IMR-90 (cell line): ENCODE data around the gene DENND2C. TPM values are rescaled to one million over a fixed set of nuclear protein-coding genes. Genes with fewer than 3 reads are reported as not detected.

Source experiments
- ATAC-seq: fragments of 200-7000 bp; cut with Tn5 transposase; 2 replicates; pipeline ENCODE4 v1.9.1; 2020; ENCODE audit warnings: low read depth, mild to moderate bottlenecking, moderate library complexity
- BruUV-seq: library from RNA; stranded (reverse); fragments of 400-500 nt; replicated peaks from 2 replicates; lab custom pipeline; 2021; lab: Mats Ljungman, UMichigan
- CTCF ChIA-PET: fragments of 300-600 bp; formaldehyde crosslinking; extraction: SDS; loops from one replicate; lab custom pipeline; 2021; ENCODE audit warnings: antibody characterized with exemption; lab: Yijun Ruan, JAX
- POLR2A ChIA-PET: fragments of 300-600 bp; sonication (Branson Sonifier 250); formaldehyde crosslinking; loops from one replicate; lab custom pipeline; 2022; ENCODE audit warnings: antibody characterized with exemption; ENCODE audit not compliant: unreplicated experiment; lab: Charles Lee
- DNase-seq: peaks from one replicate; pipeline ENCODE4 v3.0.0; 2013
- H2AFZ ChIP-seq: replicated peaks from 2 replicates; pipeline ENCODE3; 2013; ENCODE audit warnings: low read length, mild to moderate bottlenecking; ENCODE audit not compliant: poor library complexity
- H2AK5ac ChIP-seq: 2 replicates; pipeline ENCODE4 v1.6.1; 2013; ENCODE audit warnings: low read depth, low read length, inconsistent platforms
- H2AK9ac ChIP-seq: replicated peaks from 2 replicates; pipeline ENCODE3; 2013; ENCODE audit warnings: mild to moderate bottlenecking, low read depth, low read length, moderate library complexity; ENCODE audit not compliant: poor library complexity
- H2BK120ac ChIP-seq: 2 replicates; pipeline ENCODE4 v1.6.1; 2013; ENCODE audit warnings: low read depth, low read length, inconsistent platforms
- H2BK15ac ChIP-seq: 3 replicates; pipeline ENCODE4 v1.6.1; 2013; ENCODE audit warnings: low read depth, low read length, inconsistent platforms
- H2BK20ac ChIP-seq: 2 replicates; pipeline ENCODE4 v1.6.1; 2013; ENCODE audit warnings: low read depth, mild to moderate bottlenecking, inconsistent platforms, low read length, moderate library complexity
- H2BK5ac ChIP-seq: 2 replicates; pipeline ENCODE4 v1.6.1; 2013; ENCODE audit warnings: mild to moderate bottlenecking, low read depth, low read length, inconsistent platforms; ENCODE audit not compliant: poor library complexity, severe bottlenecking
- H3K14ac ChIP-seq: replicated peaks from 2 replicates; pipeline ENCODE4 v1.6.1; 2013; ENCODE audit warnings: low read depth, low read length, inconsistent platforms
- H3K18ac ChIP-seq: 2 replicates; pipeline ENCODE4 v1.6.1; 2013; ENCODE audit warnings: low read depth, low read length, control low read depth
- H3K23ac ChIP-seq: 2 replicates; pipeline ENCODE4 v1.6.1; 2013; ENCODE audit warnings: low read depth, low read length, inconsistent platforms
- H3K27ac ChIP-seq: 2 replicates; pipeline ENCODE4 v1.5.1; 2013; ENCODE audit warnings: mild to moderate bottlenecking, control low read depth, low read length; ENCODE audit not compliant: insufficient read depth
- H3K27me3 ChIP-seq: 2 replicates; pipeline ENCODE4 v1.6.1; 2013; ENCODE audit warnings: low read length; ENCODE audit not compliant: control insufficient read depth, insufficient read depth
- H3K36me3 ChIP-seq: 2 replicates; pipeline ENCODE4 v1.6.1; 2013; ENCODE audit warnings: low read length, mixed read lengths; ENCODE audit not compliant: control insufficient read depth, insufficient read depth
- H3K4ac ChIP-seq: 2 replicates; pipeline ENCODE4 v1.6.1; 2013; ENCODE audit warnings: low read depth, low read length, inconsistent platforms
- H3K4me1 ChIP-seq: 2 replicates; pipeline ENCODE4 v1.6.1; 2013; ENCODE audit warnings: low read length, mixed read lengths; ENCODE audit not compliant: control insufficient read depth, insufficient read depth
- H3K4me2 ChIP-seq: 2 replicates; pipeline ENCODE4 v1.6.1; 2013; ENCODE audit warnings: low read depth, mild to moderate bottlenecking, control low read depth, low read length, moderate library complexity
- H3K4me3 ChIP-seq: 2 replicates; pipeline ENCODE4 v1.5.1; 2013; ENCODE audit warnings: low read depth, mild to moderate bottlenecking, control low read depth, low read length, moderate library complexity; ENCODE audit not compliant: insufficient read depth
- H3K56ac ChIP-seq: 2 replicates; pipeline ENCODE4 v1.6.1; 2013; ENCODE audit warnings: low read length, inconsistent platforms; ENCODE audit not compliant: insufficient read depth; ENCODE audit errors: extremely low read depth
- H3K79me1 ChIP-seq, 2 experiments: 2 replicates each; pipeline ENCODE4 v1.6.1; 2013; ENCODE audit warnings: low read length in 2 of 2, inconsistent platforms in 1 of 2, low read depth in 1 of 2
- H3K9ac ChIP-seq: 2 replicates; pipeline ENCODE4 v1.6.1; 2013; ENCODE audit warnings: low read depth, low read length, control low read depth
- H3K9me1 ChIP-seq: 2 replicates; pipeline ENCODE4 v1.6.1; 2013; ENCODE audit warnings: low read length, inconsistent platforms; ENCODE audit not compliant: insufficient read depth
- H3K9me3 ChIP-seq: 2 replicates; pipeline ENCODE4 v1.6.1; 2013; ENCODE audit warnings: low read length; ENCODE audit not compliant: control insufficient read depth, insufficient read depth
- H4K20me1 ChIP-seq: 2 replicates; pipeline ENCODE4 v1.6.1; 2013; ENCODE audit warnings: low read length, inconsistent platforms; ENCODE audit not compliant: insufficient read depth
- H4K5ac ChIP-seq: 2 replicates; pipeline ENCODE4 v1.6.1; 2013; ENCODE audit warnings: mild to moderate bottlenecking, low read depth, low read length, control low read depth
- H4K8ac ChIP-seq, 2 experiments: 2 replicates each; pipeline ENCODE4 v1.6.1; 2013; ENCODE audit warnings: low read depth in 2 of 2, low read length in 2 of 2, control low read depth in 1 of 2, inconsistent platforms in 1 of 2
- H4K91ac ChIP-seq: 2 replicates; pipeline ENCODE4 v1.6.1; 2013; ENCODE audit warnings: low read depth, low read length, inconsistent platforms; ENCODE audit not compliant: insufficient read depth
- MXI1 ChIP-seq: IDR thresholded peaks from 2 replicates; pipeline ENCODE4 v1.6.1; 2012; ENCODE audit warnings: low read depth, mild to moderate bottlenecking, low read length, moderate library complexity, borderline replicate concordance
- POLR2A ChIP-seq: IDR thresholded peaks from 2 replicates; pipeline ENCODE4 v1.6.1; 2012; ENCODE audit warnings: mild to moderate bottlenecking, low read depth, low read length
- RAD21 ChIP-seq: IDR thresholded peaks from 2 replicates; pipeline ENCODE4 v1.6.1; 2012; ENCODE audit warnings: low read length, improper control_type of control experiment
- RCOR1 ChIP-seq: IDR thresholded peaks from 2 replicates; pipeline ENCODE4 v1.6.1; 2012; ENCODE audit warnings: mild to moderate bottlenecking, low read length, improper control_type of control experiment; ENCODE audit not compliant: insufficient replicate concordance
- RFX5 ChIP-seq: IDR thresholded peaks from 2 replicates; pipeline ENCODE4 v1.8.0; 2012; ENCODE audit warnings: low read depth, mild to moderate bottlenecking, low read length, moderate library complexity
- SMC3 ChIP-seq: fragments of 150-350 bp; IDR thresholded peaks from 2 replicates; pipeline ENCODE4 v1.6.1; 2016; ENCODE audit warnings: low read depth, mild to moderate bottlenecking, antibody characterized with exemption, low read length, moderate library complexity
- WGBS, 2 experiments: methylation state at CpG; one replicate each; pipeline versions ENCODE4 v1.1.5 to v1.1.7; 2013; ENCODE audit warnings: missing lambda C conversion rate in 2 of 2; ENCODE audit not compliant: insufficient read length in 1 of 2; ENCODE audit errors: extremely low coverage in 2 of 2; 5-methylcytosine and 5-hydroxymethylcytosine counted together
- dilution Hi-C: fragments of 300-500 bp; cut with HindIII; formaldehyde crosslinking; loops from one replicate; pipeline ENCODE4 v1.14.3; 2018; ENCODE audit warnings: low sequenced_read_pairs; ENCODE audit not compliant: unreplicated experiment
- in situ Hi-C: fragments of 300-500 bp; cut with MboI; formaldehyde crosslinking; loops from 3 replicates; pipeline ENCODE4 v1.14.3; 2019; ENCODE audit warnings: low sequenced_read_pairs, inconsistent platforms, mixed read lengths
- intact Hi-C: fragments of 100-400 bp; cut with micrococcal nuclease; formaldehyde crosslinking; loops from 2 replicates; pipeline ENCODE4 v1.10.0; 2022
- polyA plus RNA-seq, 3 experiments: library from polyadenylated mRNA; depleted of rRNA; stranded (reverse); fragments of >200 nt; gene quantifications; 2 replicates each; pipeline ENCODE4 v1.2.3, GENCODE V29; 2012; ENCODE audit warnings: low replicate concordance in 1 of 3
- total RNA-seq: library from RNA; depleted of rRNA; stranded (reverse); fragments of >200 nt; gene quantifications from 2 replicates; pipeline ENCODE4 v1.2.3, GENCODE V29; 2012
- TF ChIP-seq, protein P1 (sequence below): conservative IDR thresholded peaks from 2 replicates; pipeline ENCODE4 v1.5.1; 2012; ENCODE audit warnings: mild to moderate bottlenecking, low read depth, low read length, improper control_type of control experiment
- TF ChIP-seq, protein P2 (sequence below): fragments of 150-350 bp; IDR thresholded peaks from 2 replicates; pipeline ENCODE4 v1.6.1; 2016; ENCODE audit warnings: low read depth, mild to moderate bottlenecking, low read length, moderate library complexity, borderline replicate concordance
- TF ChIP-seq, protein P3 (sequence below): fragments of 150-350 bp; IDR thresholded peaks from 2 replicates; pipeline ENCODE4 v1.6.1; 2017; ENCODE audit warnings: mild to moderate bottlenecking, antibody characterized with exemption, low read length, low read depth

Gene DENND2C
- total and polyA plus RNA-seq, 2 of the 4 experiments (the other 2 are of a cell fraction): 0.58 to 2.2 TPM

DNA sequence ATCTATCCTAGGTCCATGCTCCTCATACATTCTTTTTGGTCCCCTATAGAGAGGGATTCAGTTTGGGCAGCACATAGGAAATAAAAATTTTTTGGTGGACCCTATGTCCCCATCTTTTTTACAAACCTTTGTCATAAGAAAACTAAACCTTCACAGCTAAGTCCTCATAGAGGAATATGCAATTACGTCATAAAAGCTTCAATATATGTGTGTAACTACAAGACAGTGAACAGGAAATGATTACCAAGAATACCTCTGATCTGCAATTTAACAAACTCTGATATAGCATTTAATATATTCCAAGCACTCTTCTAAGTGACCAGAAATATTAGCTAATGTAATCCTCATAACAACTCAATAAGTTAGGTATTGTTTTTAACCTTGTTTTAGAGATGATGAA lies 6.3 kb upstream of the DENND2C start:
- ChIA-PET POLR2A (no interaction called here), CTCF (no interaction called here)
- H2AK9ac ChIP-seq: no peak overlapping the region
- intact Hi-C loops: no loop called here
- no peak for DNase-seq
- H3K56ac ChIP-seq: no peak overlapping the region
- no peak for TF ChIP-seq SMC3
- TF ChIP-seq RAD21: no peak
- TF ChIP-seq RFX5: no peak
- TF ChIP-seq, protein P1, sequence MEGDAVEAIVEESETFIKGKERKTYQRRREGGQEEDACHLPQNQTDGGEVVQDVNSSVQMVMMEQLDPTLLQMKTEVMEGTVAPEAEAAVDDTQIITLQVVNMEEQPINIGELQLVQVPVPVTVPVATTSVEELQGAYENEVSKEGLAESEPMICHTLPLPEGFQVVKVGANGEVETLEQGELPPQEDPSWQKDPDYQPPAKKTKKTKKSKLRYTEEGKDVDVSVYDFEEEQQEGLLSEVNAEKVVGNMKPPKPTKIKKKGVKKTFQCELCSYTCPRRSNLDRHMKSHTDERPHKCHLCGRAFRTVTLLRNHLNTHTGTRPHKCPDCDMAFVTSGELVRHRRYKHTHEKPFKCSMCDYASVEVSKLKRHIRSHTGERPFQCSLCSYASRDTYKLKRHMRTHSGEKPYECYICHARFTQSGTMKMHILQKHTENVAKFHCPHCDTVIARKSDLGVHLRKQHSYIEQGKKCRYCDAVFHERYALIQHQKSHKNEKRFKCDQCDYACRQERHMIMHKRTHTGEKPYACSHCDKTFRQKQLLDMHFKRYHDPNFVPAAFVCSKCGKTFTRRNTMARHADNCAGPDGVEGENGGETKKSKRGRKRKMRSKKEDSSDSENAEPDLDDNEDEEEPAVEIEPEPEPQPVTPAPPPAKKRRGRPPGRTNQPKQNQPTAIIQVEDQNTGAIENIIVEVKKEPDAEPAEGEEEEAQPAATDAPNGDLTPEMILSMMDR: no peak
- no peak for TF ChIP-seq MXI1
- TF ChIP-seq, protein P2, sequence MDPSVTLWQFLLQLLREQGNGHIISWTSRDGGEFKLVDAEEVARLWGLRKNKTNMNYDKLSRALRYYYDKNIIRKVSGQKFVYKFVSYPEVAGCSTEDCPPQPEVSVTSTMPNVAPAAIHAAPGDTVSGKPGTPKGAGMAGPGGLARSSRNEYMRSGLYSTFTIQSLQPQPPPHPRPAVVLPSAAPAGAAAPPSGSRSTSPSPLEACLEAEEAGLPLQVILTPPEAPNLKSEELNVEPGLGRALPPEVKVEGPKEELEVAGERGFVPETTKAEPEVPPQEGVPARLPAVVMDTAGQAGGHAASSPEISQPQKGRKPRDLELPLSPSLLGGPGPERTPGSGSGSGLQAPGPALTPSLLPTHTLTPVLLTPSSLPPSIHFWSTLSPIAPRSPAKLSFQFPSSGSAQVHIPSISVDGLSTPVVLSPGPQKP: no peak
- TF ChIP-seq, protein P3, sequence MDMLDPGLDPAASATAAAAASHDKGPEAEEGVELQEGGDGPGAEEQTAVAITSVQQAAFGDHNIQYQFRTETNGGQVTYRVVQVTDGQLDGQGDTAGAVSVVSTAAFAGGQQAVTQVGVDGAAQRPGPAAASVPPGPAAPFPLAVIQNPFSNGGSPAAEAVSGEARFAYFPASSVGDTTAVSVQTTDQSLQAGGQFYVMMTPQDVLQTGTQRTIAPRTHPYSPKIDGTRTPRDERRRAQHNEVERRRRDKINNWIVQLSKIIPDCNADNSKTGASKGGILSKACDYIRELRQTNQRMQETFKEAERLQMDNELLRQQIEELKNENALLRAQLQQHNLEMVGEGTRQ: no peak
- no peak for TF ChIP-seq POLR2A
- no peak for TF ChIP-seq RCOR1
- in situ Hi-C loops: no loop called here
- no peak overlapping the region for H3K9ac ChIP-seq
- no peak for ATAC-seq
- H4K5ac ChIP-seq: no peak overlapping the region
- no CpG with 5 or more reads among the region's 1 CpG for WGBS, 2 experiments
- BruUV-seq: no TSS peak
- no peak overlapping the region for H3K4me2 ChIP-seq
- no peaks in the 10 kb centered on the region for H3K9me1 ChIP-seq
- H3K9me3 ChIP-seq: no peaks in the 10 kb centered on the region
- no peak overlapping the region for H2BK5ac ChIP-seq
- H2AFZ ChIP-seq: no peak overlapping the region
- H4K20me1 ChIP-seq: no peaks in the 10 kb centered on the region
- H2BK120ac ChIP-seq: no peak overlapping the region
- H4K91ac ChIP-seq: no peak overlapping the region
- H2AK5ac ChIP-seq: no peak overlapping the region
- H3K14ac ChIP-seq: no peak overlapping the region
- H3K36me3 ChIP-seq: no peaks in the 10 kb centered on the region
- dilution Hi-C loops: no loop called here
- H4K8ac ChIP-seq: no peak overlapping the region
- no peak overlapping the region for H3K23ac ChIP-seq
- H3K27me3 ChIP-seq: peaks cover 17% of the 10 kb centered on the region
- no peak overlapping the region for H3K4me3 ChIP-seq
- no peak overlapping the region for H3K18ac ChIP-seq
- no peak overlapping the region for H3K4ac ChIP-seq
- H2BK20ac ChIP-seq: no peak overlapping the region
- H3K4me1 ChIP-seq: no peaks in the 10 kb centered on the region
- no peaks in the 10 kb centered on the region for H3K79me1 ChIP-seq
- no peak overlapping the region for H3K27ac ChIP-seq
- H2BK15ac ChIP-seq: no peak overlapping the region
